ENCODE measurements around the gene PVALEF. TPM values are rescaled to one million over a fixed set of nuclear protein-coding genes. Genes with fewer than 3 reads are reported as not detected.

The PVALEF gene
- total and polyA plus RNA-seq, 2 of the 8 experiments (the other 6 are each of a cell fraction or from before 2014, with no cell fraction given) = 0.03 TPM; not detected in 1

DNA sequence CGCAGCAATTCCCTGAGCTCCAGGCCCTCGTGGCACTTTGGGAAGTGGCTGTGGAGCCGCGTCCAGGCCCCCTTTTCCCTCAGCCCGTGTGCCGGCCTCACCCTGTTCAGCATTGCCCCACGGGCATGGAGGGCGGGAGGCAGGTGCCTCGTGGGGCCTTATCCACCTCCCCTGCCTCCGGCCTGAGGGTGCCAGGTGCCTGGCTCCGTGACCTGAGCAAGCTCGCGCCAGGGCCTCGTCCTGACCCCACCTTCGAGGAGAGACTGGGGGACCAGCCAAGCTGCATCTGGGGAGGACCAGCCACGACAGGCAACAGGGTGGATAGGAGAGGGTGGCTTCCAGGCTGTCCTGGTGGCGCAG is 27.7 kb downstream of the PVALEF start:
- H4K91ac ChIP-seq (replicated peaks; ENCODE audit: insufficient read length, low read length) = no peak overlapping the region
- H3K4me2 ChIP-seq (ENCODE audit: insufficient read depth in 1 of 2, low read depth in 2 of 2, low read length in 2 of 2) = no peak overlapping the region
- no peak overlapping the region for H3K18ac ChIP-seq (ENCODE audit: extremely low read depth, low read length)
- no peak overlapping the region; the same call in 1 of the 2 replicates for H3K27ac ChIP-seq (ENCODE audit: low read depth, low read length)
- H4K8ac ChIP-seq (ENCODE audit: extremely low read depth, insufficient read depth, low read length) = no peak overlapping the region; the same call in 1 of the 2 replicates
- no peaks in the 10 kb centered on the region for H3K23me2 ChIP-seq (ENCODE audit: low read depth, low read length)
- FAIRE-seq (no peak), DNase-seq (ENCODE audit: low read depth in 1 of 2, low spot score in 2 of 2) (no peak)
- H3K79me1 ChIP-seq (ENCODE audit: low read depth, low read length) = no peaks in the 10 kb centered on the region
- H4K5ac ChIP-seq (ENCODE audit: insufficient read length, low read depth, low read length) = no peak overlapping the region
- H4K20me1 ChIP-seq (replicated peaks in 1 of 2; ENCODE audit: control insufficient read depth in 1 of 2, insufficient read depth in 2 of 2, low read length in 2 of 2) = peaks cover 0 to 2% of the 10 kb centered on the region in 2 experiments
- H3K9me3 ChIP-seq (ENCODE audit: insufficient read depth in 2 of 2, low read depth in 1 of 2, low read length in 1 of 2) = no peaks in the 10 kb centered on the region
- no peak overlapping the region for H3K23ac ChIP-seq (ENCODE audit: insufficient read length)
- POLR2A ChIA-PET (ENCODE audit: partially characterized antibody) = no interaction called here
- CTCF ChIA-PET (ENCODE audit: partially characterized antibody) = interaction anchor here (0.7 to 2.0 kb wide), 4 partner anchors 10 to 72 kb away, joined by 3 to 7 read pairs (median 4); no protein-coding TSS in a partner anchor
- WGBS, 2 experiments (ENCODE audit: extremely low coverage in 1 of 2, insufficient coverage in 1 of 2, insufficient read length in 1 of 2, insufficient replicate concordance in 2 of 2, low coverage in 1 of 2, low lambda C conversion rate in 2 of 2, missing lambda C conversion rate in 1 of 2) = 92% methylated on average over 15 of the region's 17 CpGs; no CpG with 5 or more reads in 1 of the 2 experiments
- H2AFZ ChIP-seq (ENCODE audit: low read length) = no peak overlapping the region
- no peak overlapping the region for H3K4ac ChIP-seq (replicated peaks; ENCODE audit: insufficient read length, low read depth, low read length)
- no peak overlapping the region for H3K9ac ChIP-seq (replicated peaks in 1 of 4; ENCODE audit: extremely low read depth in 1 of 4, low read depth in 3 of 4, low read length in 3 of 4)
- H3K4me3 ChIP-seq (ENCODE audit: extremely low read depth in 1 of 4, insufficient read depth in 2 of 4, low read depth in 3 of 4, low read length in 4 of 4) = no peak overlapping the region
- H2BK120ac ChIP-seq (replicated peaks; ENCODE audit: low read depth, low read length) = no peak overlapping the region
- H2BK5ac ChIP-seq (ENCODE audit: low read depth, low read length) = no peak overlapping the region
- H3K27me3 ChIP-seq (replicated peaks in 1 of 4; ENCODE audit: control insufficient read depth in 3 of 4, extremely low read depth in 1 of 4, insufficient read depth in 3 of 4, low read length in 3 of 4) = no peaks in the 10 kb centered on the region
- no peak overlapping the region for H2AK5ac ChIP-seq (ENCODE audit: low read depth, low read length)
- no peaks in the 10 kb centered on the region for H3K79me2 ChIP-seq (ENCODE audit: control insufficient read depth in 1 of 2, insufficient read depth in 2 of 2, low read length in 2 of 2)
- H2BK12ac ChIP-seq (ENCODE audit: low read depth, low read length) = no peak overlapping the region
- no peak overlapping the region for H2BK15ac ChIP-seq (ENCODE audit: low read length)
- H3K56ac ChIP-seq (replicated peaks; ENCODE audit: insufficient read length, low read depth, low read length) = no peak overlapping the region
- no peaks in the 10 kb centered on the region for H3K4me1 ChIP-seq (replicated peaks in 1 of 4; ENCODE audit: control insufficient read depth in 3 of 4, insufficient read depth in 4 of 4, low read length in 3 of 4)
- H3K36me3 ChIP-seq (ENCODE audit: control insufficient read depth in 2 of 4, insufficient read depth in 4 of 4, low read length in 3 of 4) = peaks cover 0 to 23% (median 4%) of the 10 kb centered on the region in 4 experiments; a peak in 3 of 8 replicates
- H3K14ac ChIP-seq (ENCODE audit: insufficient read length) = no peak overlapping the region
- no peak overlapping the region for H2BK20ac ChIP-seq (ENCODE audit: low read length)
- no peak for TF ChIP-seq SIN3A (conservative IDR thresholded peaks at IDR 0.05 in 1 of 2, IDR thresholded peaks at IDR 0.05 in 1 of 2; ENCODE audit: low read depth in 1 of 2, low read length in 2 of 2)
- TF ChIP-seq SAP30 (IDR thresholded peaks at IDR 0.05; ENCODE audit: insufficient read depth, insufficient replicate concordance, low read length) = no peak
- no peak for TF ChIP-seq HDAC6 (IDR thresholded peaks at IDR 0.05; ENCODE audit: low read depth, low read length)
- TF ChIP-seq, protein P1, sequence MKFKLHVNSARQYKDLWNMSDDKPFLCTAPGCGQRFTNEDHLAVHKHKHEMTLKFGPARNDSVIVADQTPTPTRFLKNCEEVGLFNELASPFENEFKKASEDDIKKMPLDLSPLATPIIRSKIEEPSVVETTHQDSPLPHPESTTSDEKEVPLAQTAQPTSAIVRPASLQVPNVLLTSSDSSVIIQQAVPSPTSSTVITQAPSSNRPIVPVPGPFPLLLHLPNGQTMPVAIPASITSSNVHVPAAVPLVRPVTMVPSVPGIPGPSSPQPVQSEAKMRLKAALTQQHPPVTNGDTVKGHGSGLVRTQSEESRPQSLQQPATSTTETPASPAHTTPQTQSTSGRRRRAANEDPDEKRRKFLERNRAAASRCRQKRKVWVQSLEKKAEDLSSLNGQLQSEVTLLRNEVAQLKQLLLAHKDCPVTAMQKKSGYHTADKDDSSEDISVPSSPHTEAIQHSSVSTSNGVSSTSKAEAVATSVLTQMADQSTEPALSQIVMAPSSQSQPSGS (IDR thresholded peaks at IDR 0.05; ENCODE audit: low read length) = no peak
- TF ChIP-seq, protein P2, sequence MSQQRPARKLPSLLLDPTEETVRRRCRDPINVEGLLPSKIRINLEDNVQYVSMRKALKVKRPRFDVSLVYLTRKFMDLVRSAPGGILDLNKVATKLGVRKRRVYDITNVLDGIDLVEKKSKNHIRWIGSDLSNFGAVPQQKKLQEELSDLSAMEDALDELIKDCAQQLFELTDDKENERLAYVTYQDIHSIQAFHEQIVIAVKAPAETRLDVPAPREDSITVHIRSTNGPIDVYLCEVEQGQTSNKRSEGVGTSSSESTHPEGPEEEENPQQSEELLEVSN (IDR thresholded peaks at IDR 0.05) = no peak
- no peak for TF ChIP-seq SP4 (IDR thresholded peaks at IDR 0.05; ENCODE audit: low read length)
- no peak for TF ChIP-seq POLR2AphosphoS5 (IDR thresholded peaks at IDR 0.05; ENCODE audit: low read depth, low read length)
- TF ChIP-seq EGR1 (IDR thresholded peaks at IDR 0.05; ENCODE audit: borderline replicate concordance, low read depth, low read length) = no peak
- no peak for TF ChIP-seq CREB1 (IDR thresholded peaks at IDR 0.05)
- TF ChIP-seq RBBP5 (IDR thresholded peaks at IDR 0.05; ENCODE audit: borderline replicate concordance, low read depth, low read length) = no peak
- no peak for TF ChIP-seq RAD21 (IDR thresholded peaks at IDR 0.05 in 1 of 2, conservative IDR thresholded peaks at IDR 0.05 in 1 of 2; ENCODE audit: low read depth in 2 of 2, low read length in 2 of 2)
